Activated CD4-positive, CD25-positive, alpha-beta regulatory T cell treated with anti-CD3 and anti-CD28 coated beads, Interleukin-2, amount 50 U/mL, for 24 hours (primary cell): ENCODE measurements around the gene JAK3.
A peak's percentile ranks its signal among the peaks of the same experiment; 100 is the strongest.

ENCODE experiments used
- ATAC-seq, 2 donors: fragments of 150-1000 bp; cut with Tn5 transposase; one replicate each; pipeline ENCODE4 v1.10.0; 2021; ENCODE audit warnings: mild to moderate bottlenecking in 1 of 2, moderate library complexity in 1 of 2

JAK3 gene

DNA sequence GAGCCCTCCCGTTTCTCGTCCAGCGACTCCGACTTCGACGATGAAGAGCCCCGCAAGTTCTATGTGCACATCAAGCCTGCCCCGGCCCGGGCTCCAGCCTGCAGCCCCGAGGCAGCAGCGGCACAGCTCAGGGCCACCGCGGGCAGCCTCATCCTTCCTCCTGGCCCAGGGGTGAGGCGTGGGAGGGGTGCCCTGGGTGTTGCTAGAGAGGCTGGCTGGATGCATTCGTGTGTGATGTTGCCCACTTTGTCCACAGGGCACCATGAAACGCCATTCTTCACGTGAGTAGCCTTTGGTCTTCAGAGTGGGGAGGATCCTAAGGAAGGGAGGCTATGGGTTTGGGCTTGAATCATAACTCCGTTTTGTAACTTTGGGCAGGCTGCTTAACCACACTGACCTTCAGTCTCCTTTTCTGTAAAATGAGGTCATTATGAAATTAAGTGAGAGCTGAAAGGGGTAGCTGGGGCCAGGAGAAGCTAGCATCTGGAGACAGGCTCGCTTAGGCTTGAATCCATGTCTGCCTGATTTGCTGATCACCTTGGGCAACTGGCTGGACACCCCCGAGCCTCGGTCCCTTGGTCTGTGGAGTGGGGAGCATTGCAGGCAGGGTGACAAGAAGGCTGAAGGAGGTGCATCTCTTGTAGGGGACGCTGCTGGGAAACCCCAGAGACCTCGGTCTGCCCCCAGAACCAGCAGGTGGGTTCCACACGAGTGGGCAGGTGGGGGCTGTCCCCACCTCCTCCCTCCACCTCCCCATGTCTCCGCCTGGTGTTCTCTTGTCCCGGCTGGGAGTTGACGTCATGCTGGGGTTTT lies 71.6 kb downstream of the JAK3 start:
- ATAC-seq, result peak; percentile 54 to 58

DNA sequence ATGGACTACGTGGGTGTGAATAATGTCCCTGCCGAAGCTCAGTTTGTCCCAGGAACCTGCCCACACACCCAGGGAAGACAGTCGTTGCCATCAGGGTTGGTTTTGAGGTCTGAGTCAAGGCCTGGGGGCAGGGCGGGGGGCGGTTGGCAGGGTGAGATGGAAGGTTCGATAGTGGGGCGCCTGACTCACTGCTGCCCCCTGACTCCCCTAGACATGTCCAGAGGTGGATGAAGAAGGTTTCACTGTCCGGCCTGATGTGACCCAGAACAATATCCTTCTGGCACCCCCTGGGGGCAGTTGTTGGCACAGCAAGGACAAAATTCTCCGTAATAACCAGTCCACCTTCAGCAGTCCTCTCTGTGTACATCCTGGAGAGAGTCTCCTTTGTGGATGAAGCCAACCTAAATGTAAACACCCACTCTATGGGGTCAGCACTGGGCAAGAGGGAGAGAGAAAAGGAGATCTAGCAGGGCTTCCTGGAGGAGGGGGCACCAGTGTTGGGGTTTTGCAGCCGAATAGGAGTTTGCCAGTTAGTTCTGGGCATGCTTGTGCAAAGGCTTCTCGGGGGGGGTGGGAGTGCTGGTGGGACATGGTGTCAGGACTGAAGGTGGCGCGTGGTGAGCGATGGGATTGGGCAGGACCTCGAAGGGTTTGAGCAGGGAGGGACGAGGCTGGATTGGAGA lies 72.4 kb downstream of the JAK3 start:
- no peak for ATAC-seq
